K562 (cell line): Measurements from ENCODE around the gene SMAD4. TPM values are rescaled to one million over a fixed set of nuclear protein-coding genes. Genes with fewer than 3 reads are reported as not detected.

Experiments
- ERF ChIP-seq: fragments of 450-650 bp; formaldehyde crosslinking; IDR thresholded peaks from 2 replicates; pipeline ENCODE4 v1.4.0; 2020; ENCODE audit warnings: mild to moderate bottlenecking, mixed read lengths
- GATAD2B ChIP-seq: fragments of 450-650 bp; IDR thresholded peaks from 2 replicates; pipeline ENCODE4 v1.6.1; 2017; ENCODE audit warnings: mild to moderate bottlenecking, borderline replicate concordance
- GTF2F1 ChIP-seq: IDR thresholded peaks from 2 replicates; pipeline ENCODE4 v1.6.1; 2011; ENCODE audit warnings: low read depth, low read length, improper control_type of control experiment
- KDM5B ChIP-seq: fragments of 200-600 bp; sonication (generic); IDR thresholded peaks from 2 replicates; pipeline ENCODE4 v1.6.1; 2012; ENCODE audit warnings: low read depth, mild to moderate bottlenecking, moderate library complexity, low read length, control low read depth, inconsistent platforms; ENCODE audit not compliant: insufficient replicate concordance
- NFIC ChIP-seq: fragments of 450-650 bp; IDR thresholded peaks from 2 replicates; pipeline ENCODE4 v1.6.1; 2017; ENCODE audit warnings: mild to moderate bottlenecking, inconsistent platforms
- NONO ChIP-seq, 2 experiments: fragments of 200-400 bp in 1 of 2; fragments of 450-650 bp in 1 of 2; formaldehyde crosslinking in 1 of 2; IDR thresholded peaks; 2 replicates each; pipeline ENCODE4 v1.6.1; 2017; ENCODE audit warnings: low read depth in 2 of 2, mild to moderate bottlenecking in 2 of 2, moderate library complexity in 2 of 2, low read length in 1 of 2
- NR2C1 ChIP-seq, 2 experiments: fragments of 450-650 bp; IDR thresholded peaks; 2 replicates each; pipeline ENCODE4 v1.6.1; 2017; ENCODE audit warnings: mild to moderate bottlenecking in 2 of 2, antibody characterized with exemption in 1 of 2, inconsistent platforms in 1 of 2, missing compliant biosample characterization in 1 of 2, missing genetic modification characterization in 1 of 2
- PRDM10 ChIP-seq: fragments of 450-650 bp; IDR thresholded peaks from 2 replicates; pipeline ENCODE4 v1.6.1; 2018; ENCODE audit not compliant: partially characterized antibody
- TAF9B ChIP-seq: fragments of 450-650 bp; IDR thresholded peaks from 2 replicates; pipeline ENCODE4 v1.6.1; 2018; ENCODE audit warnings: mild to moderate bottlenecking; ENCODE audit not compliant: partially characterized antibody
- TBP ChIP-seq: optimal IDR thresholded peaks from 2 replicates; pipeline ENCODE3; 2011; ENCODE audit warnings: low read depth, low read length, improper control_type of control experiment
- ZC3H8 ChIP-seq: fragments of 450-650 bp; IDR thresholded peaks from 2 replicates; pipeline ENCODE4 v1.6.1; 2017
- ZNF639 ChIP-seq, 2 experiments: fragments of 200-800 bp in 1 of 2; sonication (Bioruptor generic) in 1 of 2; sonication (generic) in 1 of 2; formaldehyde crosslinking in 1 of 2; IDR thresholded peaks in 1 of 2; conservative IDR thresholded peaks in 1 of 2; 2 replicates each; pipeline versions ENCODE4 v1.5.0 to v1.6.1; 2016 to 2020; ENCODE audit warnings: missing compliant biosample characterization in 1 of 2, missing genetic modification characterization in 1 of 2, missing genetic modification reagents in 1 of 2
- polyA plus RNA-seq, 8 experiments: library from polyadenylated mRNA; depleted of rRNA in 4 of 8; stranded (reverse) in 5 of 8; unstranded in 3 of 8; fragments of >200 nt; fragmentation: Nextera tagmentation in 2 of 8; fragmentation: Illumina TruSeq in 1 of 8; extraction: Ambion mirVana in 2 of 8; extraction: Trizol in 1 of 8; gene quantifications; 2 replicates each; pipeline versions ENCODE4 v1.2.1 to v1.2.3, GENCODE V29; 2011 to 2014; ENCODE audit warnings: inconsistent platforms in 1 of 8, missing spikeins in 1 of 8
- total RNA-seq, 7 experiments: library from RNA; depleted of rRNA in 6 of 7; stranded (reverse); fragments of >200 nt in 6 of 7; fragmentation: Illumina TruSeq in 2 of 7; extraction: Trizol in 2 of 7; gene quantifications; 2 replicates each; pipeline versions ENCODE4 v1.2.1 to v1.2.3, GENCODE V29; 2011 to 2021; ENCODE audit warnings: low replicate concordance in 1 of 7
- TF ChIP-seq, protein P1 (sequence below): fragments of 250-450 bp; sonication (Bioruptor Pico); IDR thresholded peaks from 2 replicates; pipeline ENCODE4 v1.8.0; 2021; ENCODE audit warnings: mild to moderate bottlenecking, moderate library complexity
- TF ChIP-seq, protein P2 (sequence below): fragments of 450-650 bp; IDR thresholded peaks from 2 replicates; pipeline ENCODE4 v1.6.1; 2017; ENCODE audit warnings: antibody characterized with exemption, mild to moderate bottlenecking

SMAD4 gene
- total and polyA plus RNA-seq, 9 of the 15 experiments (the other 6 are each of a cell fraction or from before 2014, with no cell fraction given) = 5.7 to 55.0 (median 39.4) TPM

DNA sequence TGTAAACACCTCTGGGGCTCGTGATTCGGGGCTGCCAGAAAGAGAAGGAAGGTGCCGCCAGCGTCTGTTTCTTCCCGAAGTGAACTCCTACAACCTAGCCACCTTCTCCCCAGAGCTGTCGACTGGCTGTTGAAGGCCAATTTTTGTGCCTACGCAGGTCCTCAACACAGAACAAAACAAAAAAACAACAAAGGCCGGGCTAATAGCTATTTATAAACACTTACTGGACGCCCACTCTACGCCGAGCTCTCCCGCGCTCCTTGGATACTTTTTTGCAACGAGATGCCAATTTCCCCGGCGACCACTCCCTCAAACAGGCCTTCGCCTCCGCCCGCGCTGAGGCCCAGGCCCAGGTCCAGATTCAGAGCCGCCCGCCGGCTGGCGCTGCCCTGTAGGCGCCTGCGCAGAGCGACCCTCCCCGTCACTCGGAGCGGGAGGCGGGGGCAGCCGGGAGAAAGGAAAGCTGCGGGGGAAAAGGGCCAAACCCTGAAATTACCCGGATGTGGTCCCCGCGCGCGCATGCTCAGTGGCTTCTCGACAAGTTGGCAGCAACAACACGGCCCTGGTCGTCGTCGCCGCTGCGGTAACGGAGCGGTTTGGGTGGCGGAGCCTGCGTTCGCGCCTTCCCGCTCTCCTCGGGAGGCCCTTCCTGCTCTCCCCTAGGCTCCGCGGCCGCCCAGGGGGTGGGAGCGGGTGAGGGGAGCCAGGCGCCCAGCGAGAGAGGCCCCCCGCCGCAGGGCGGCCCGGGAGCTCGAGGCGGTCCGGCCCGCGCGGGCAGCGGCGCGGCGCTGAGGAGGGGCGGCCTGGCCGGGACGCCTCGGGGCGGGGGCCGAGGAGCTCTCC lies at the start of gene SMAD4 (continued):
- TF ChIP-seq PRDM10 = peak; percentile 38
- TF ChIP-seq KDM5B = peak; percentile 87
- peak in 1 of 2 experiments; percentile 54; a peak in 2 of 4 replicates for TF ChIP-seq NONO (IDR thresholded peaks at IDR 0.05; ENCODE audit: low read depth in 2 of 2, low read length in 1 of 2)
- TF ChIP-seq, protein P1, sequence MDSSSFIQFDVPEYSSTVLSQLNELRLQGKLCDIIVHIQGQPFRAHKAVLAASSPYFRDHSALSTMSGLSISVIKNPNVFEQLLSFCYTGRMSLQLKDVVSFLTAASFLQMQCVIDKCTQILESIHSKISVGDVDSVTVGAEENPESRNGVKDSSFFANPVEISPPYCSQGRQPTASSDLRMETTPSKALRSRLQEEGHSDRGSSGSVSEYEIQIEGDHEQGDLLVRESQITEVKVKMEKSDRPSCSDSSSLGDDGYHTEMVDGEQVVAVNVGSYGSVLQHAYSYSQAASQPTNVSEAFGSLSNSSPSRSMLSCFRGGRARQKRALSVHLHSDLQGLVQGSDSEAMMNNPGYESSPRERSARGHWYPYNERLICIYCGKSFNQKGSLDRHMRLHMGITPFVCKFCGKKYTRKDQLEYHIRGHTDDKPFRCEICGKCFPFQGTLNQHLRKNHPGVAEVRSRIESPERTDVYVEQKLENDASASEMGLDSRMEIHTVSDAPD (CRISPR knock-in tag) = no peak
- peak in 1 of 2 experiments; percentile 58; a peak in 1 of 4 replicates for TF ChIP-seq ZNF639 (CRISPR knock-in tag; conservative IDR thresholded peaks at IDR 0.05 in 1 of 2, IDR thresholded peaks at IDR 0.05 in 1 of 2)
- 0 out of 2 replicates have a peak, but pooled peaks have one; percentile 30 for TF ChIP-seq NFIC
- peak; percentile 62 for TF ChIP-seq TBP
- peak; percentile 42 for TF ChIP-seq TAF9B
- no peak for TF ChIP-seq NR2C1 (IDR thresholded peaks at IDR 0.05)
- 0 out of 2 replicates have a peak, but pooled peaks have one; percentile 12 for TF ChIP-seq NR2C1 (tag; IDR thresholded peaks at IDR 0.05)
- TF ChIP-seq, protein P2, sequence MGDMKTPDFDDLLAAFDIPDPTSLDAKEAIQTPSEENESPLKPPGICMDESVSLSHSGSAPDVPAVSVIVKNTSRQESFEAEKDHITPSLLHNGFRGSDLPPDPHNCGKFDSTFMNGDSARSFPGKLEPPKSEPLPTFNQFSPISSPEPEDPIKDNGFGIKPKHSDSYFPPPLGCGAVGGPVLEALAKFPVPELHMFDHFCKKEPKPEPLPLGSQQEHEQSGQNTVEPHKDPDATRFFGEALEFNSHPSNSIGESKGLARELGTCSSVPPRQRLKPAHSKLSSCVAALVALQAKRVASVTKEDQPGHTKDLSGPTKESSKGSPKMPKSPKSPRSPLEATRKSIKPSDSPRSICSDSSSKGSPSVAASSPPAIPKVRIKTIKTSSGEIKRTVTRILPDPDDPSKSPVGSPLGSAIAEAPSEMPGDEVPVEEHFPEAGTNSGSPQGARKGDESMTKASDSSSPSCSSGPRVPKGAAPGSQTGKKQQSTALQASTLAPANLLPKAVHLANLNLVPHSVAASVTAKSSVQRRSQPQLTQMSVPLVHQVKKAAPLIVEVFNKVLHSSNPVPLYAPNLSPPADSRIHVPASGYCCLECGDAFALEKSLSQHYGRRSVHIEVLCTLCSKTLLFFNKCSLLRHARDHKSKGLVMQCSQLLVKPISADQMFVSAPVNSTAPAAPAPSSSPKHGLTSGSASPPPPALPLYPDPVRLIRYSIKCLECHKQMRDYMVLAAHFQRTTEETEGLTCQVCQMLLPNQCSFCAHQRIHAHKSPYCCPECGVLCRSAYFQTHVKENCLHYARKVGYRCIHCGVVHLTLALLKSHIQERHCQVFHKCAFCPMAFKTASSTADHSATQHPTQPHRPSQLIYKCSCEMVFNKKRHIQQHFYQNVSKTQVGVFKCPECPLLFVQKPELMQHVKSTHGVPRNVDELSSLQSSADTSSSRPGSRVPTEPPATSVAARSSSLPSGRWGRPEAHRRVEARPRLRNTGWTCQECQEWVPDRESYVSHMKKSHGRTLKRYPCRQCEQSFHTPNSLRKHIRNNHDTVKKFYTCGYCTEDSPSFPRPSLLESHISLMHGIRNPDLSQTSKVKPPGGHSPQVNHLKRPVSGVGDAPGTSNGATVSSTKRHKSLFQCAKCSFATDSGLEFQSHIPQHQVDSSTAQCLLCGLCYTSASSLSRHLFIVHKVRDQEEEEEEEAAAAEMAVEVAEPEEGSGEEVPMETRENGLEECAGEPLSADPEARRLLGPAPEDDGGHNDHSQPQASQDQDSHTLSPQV = peak; percentile 36; the same call in 1 of the 2 replicates
- TF ChIP-seq GTF2F1 = no peak
- 0 out of 2 replicates have a peak, but pooled peaks have one; percentile 75 for TF ChIP-seq ERF (CRISPR knock-in tag)
- TF ChIP-seq GATAD2B = 0 out of 2 replicates have a peak, but pooled peaks have one; percentile 31
- TF ChIP-seq ZC3H8 = no peak
